HepG2 (cell line): Measurements from ENCODE around the gene SERPINA3. TPM values are rescaled to one million over a fixed set of nuclear protein-coding genes. Genes with fewer than 3 reads are reported as not detected.
A peak's percentile ranks its signal among the peaks of the same experiment; 100 is the strongest.

Experiments used
- CAMTA2 ChIP-seq: sonication (generic); formaldehyde crosslinking; IDR thresholded peaks from 2 replicates; pipeline ENCODE4 v1.4.0; 2020; ENCODE audit warnings: mild to moderate bottlenecking, missing genetic modification reagents, borderline replicate concordance
- HDAC6 ChIP-seq: fragments of 200-600 bp; sonication (generic); IDR thresholded peaks from 2 replicates; pipeline ENCODE4 v1.7.0; 2017; ENCODE audit warnings: mild to moderate bottlenecking, antibody characterized with exemption, low read length, low read depth
- PHF8 ChIP-seq: sonication (generic); formaldehyde crosslinking; IDR thresholded peaks from 2 replicates; pipeline ENCODE4 v1.5.0; 2020; ENCODE audit warnings: missing genetic modification reagents
- REPIN1 ChIP-seq: sonication (generic); formaldehyde crosslinking; IDR thresholded peaks from 2 replicates; pipeline ENCODE4 v1.8.0; 2022; ENCODE audit warnings: missing genetic modification reagents, low read depth, mild to moderate bottlenecking, borderline replicate concordance
- SAP130 ChIP-seq: IDR thresholded peaks from 2 replicates; pipeline ENCODE4 v1.6.1; 2016; ENCODE audit warnings: low read depth
- SRSF1 ChIP-seq: fragments of 200-400 bp; formaldehyde crosslinking; optimal IDR thresholded peaks from 2 replicates; pipeline ENCODE3; 2017; ENCODE audit warnings: mild to moderate bottlenecking, low read depth, low read length, moderate library complexity
- SRY ChIP-seq: sonication (generic); formaldehyde crosslinking; IDR thresholded peaks from 2 replicates; pipeline ENCODE4 v1.8.0; 2022; ENCODE audit warnings: mild to moderate bottlenecking, missing genetic modification reagents
- XRCC5 ChIP-seq: fragments of 200-400 bp; formaldehyde crosslinking; optimal IDR thresholded peaks from 2 replicates; pipeline ENCODE3; 2017; ENCODE audit warnings: mild to moderate bottlenecking, low read length
- ZFP62 ChIP-seq: sonication (generic); formaldehyde crosslinking; IDR thresholded peaks from 2 replicates; pipeline ENCODE4 v1.4.0; 2020; ENCODE audit warnings: missing genetic modification reagents
- ZFY ChIP-seq: sonication (generic); formaldehyde crosslinking; IDR thresholded peaks from 2 replicates; pipeline ENCODE4 v1.4.0; 2020; ENCODE audit warnings: missing genetic modification reagents
- ZIK1 ChIP-seq: sonication (generic); formaldehyde crosslinking; IDR thresholded peaks from 2 replicates; pipeline ENCODE4 v1.5.0; 2020; ENCODE audit warnings: mild to moderate bottlenecking, low read depth, missing genetic modification reagents, borderline replicate concordance
- ZNF382 ChIP-seq: sonication (generic); formaldehyde crosslinking; IDR thresholded peaks from 2 replicates; pipeline ENCODE4 v1.5.0; 2020; ENCODE audit warnings: missing genetic modification reagents, mild to moderate bottlenecking, borderline replicate concordance
- ZNF556 ChIP-seq: sonication (generic); formaldehyde crosslinking; IDR thresholded peaks from 2 replicates; pipeline ENCODE4 v1.4.0; 2020; ENCODE audit warnings: mild to moderate bottlenecking, missing genetic modification reagents, borderline replicate concordance
- ZNF589 ChIP-seq: sonication (generic); formaldehyde crosslinking; conservative IDR thresholded peaks from 2 replicates; pipeline ENCODE4 v1.8.0; 2022; ENCODE audit warnings: mild to moderate bottlenecking, moderate library complexity, missing genetic modification reagents
- ZNF703 ChIP-seq: sonication (generic); formaldehyde crosslinking; IDR thresholded peaks from 2 replicates; pipeline ENCODE4 v1.5.1; 2020; ENCODE audit warnings: missing genetic modification reagents, mild to moderate bottlenecking, moderate library complexity, borderline replicate concordance
- ZNF768 ChIP-seq: sonication (generic); formaldehyde crosslinking; IDR thresholded peaks from 2 replicates; pipeline ENCODE4 v1.4.0; 2020; ENCODE audit warnings: missing genetic modification reagents
- polyA plus RNA-seq, 8 experiments: library from polyadenylated mRNA; depleted of rRNA in 3 of 8; stranded (reverse) in 7 of 8; unstranded in 1 of 8; fragments of >200 nt; fragmentation: Illumina TruSeq in 4 of 8; extraction: Trizol in 4 of 8; gene quantifications; 2 replicates each; pipeline versions ENCODE4 v1.2.1 to v1.2.3, GENCODE V29; 2011 to 2016; ENCODE audit warnings: low read depth in 4 of 8, missing spikeins in 1 of 8, mixed read lengths in 1 of 8; ENCODE audit not compliant: insufficient read depth in 1 of 8
- total RNA-seq, 5 experiments: library from RNA; depleted of rRNA; stranded (reverse); fragments of >200 nt; fragmentation: Illumina TruSeq; extraction: Trizol; gene quantifications; 2 replicates each; pipeline ENCODE4 v1.2.3, GENCODE V29; 2016; ENCODE audit warnings: low read depth in 1 of 5
- TF ChIP-seq, protein P1 (sequence below): sonication (generic); formaldehyde crosslinking; IDR thresholded peaks from 2 replicates; pipeline ENCODE4 v1.5.1; 2020; ENCODE audit warnings: mild to moderate bottlenecking, moderate library complexity, missing genetic modification reagents
- TF ChIP-seq, protein P2 (sequence below): sonication (generic); formaldehyde crosslinking; IDR thresholded peaks from 2 replicates; pipeline ENCODE4 v1.4.0; 2020; ENCODE audit warnings: missing genetic modification reagents
- TF ChIP-seq, protein P3 (sequence below): sonication (generic); formaldehyde crosslinking; IDR thresholded peaks from 2 replicates; pipeline ENCODE4 v1.8.0; 2022; ENCODE audit warnings: mild to moderate bottlenecking, missing genetic modification reagents
- TF ChIP-seq, protein P4 (sequence below): IDR thresholded peaks from 2 replicates; pipeline ENCODE4 v1.6.1; 2016
- TF ChIP-seq, protein P5 (sequence below): sonication (generic); formaldehyde crosslinking; IDR thresholded peaks from 2 replicates; pipeline ENCODE4 v1.4.0; 2020; ENCODE audit warnings: missing genetic modification reagents

The SERPINA3 gene
- total and polyA plus RNA-seq, 2 of the 13 experiments (the other 11 are each of a cell fraction or from before 2014, with no cell fraction given) = 825 to 2,200 TPM

DNA sequence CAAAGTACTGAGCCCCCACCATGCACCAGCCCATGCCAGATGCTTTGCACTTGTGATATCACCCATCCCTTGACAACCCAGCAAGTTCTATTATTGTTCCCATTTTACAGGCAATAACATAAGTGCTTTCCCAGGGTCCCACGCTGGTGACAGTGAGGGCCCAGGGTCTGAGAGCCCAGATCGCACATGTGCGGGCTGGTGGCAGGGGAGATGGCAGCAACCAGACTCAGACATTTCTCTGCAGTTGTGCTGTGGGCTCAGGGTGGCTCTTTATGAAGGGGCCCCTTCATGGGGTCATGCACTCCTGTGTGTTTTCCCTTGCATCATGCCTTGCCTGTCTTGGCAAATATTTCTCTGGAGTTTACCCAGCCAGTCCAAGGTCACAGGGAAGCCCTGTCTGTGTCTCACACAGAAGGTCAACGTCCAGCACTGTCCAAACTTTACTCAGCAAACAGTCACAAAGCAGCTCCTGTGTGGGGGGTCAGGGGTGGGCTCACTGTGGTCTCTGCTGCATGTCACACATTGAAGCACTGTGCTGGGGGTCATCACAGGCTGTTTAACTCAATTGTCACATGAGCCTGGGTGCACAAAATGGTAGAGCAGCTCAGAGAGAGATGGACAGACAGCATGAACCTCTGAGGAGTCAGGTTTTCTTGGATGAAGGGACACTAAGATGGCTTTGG is 18.3 kb upstream of the SERPINA3 start (continued):
- TF ChIP-seq, protein P1, sequence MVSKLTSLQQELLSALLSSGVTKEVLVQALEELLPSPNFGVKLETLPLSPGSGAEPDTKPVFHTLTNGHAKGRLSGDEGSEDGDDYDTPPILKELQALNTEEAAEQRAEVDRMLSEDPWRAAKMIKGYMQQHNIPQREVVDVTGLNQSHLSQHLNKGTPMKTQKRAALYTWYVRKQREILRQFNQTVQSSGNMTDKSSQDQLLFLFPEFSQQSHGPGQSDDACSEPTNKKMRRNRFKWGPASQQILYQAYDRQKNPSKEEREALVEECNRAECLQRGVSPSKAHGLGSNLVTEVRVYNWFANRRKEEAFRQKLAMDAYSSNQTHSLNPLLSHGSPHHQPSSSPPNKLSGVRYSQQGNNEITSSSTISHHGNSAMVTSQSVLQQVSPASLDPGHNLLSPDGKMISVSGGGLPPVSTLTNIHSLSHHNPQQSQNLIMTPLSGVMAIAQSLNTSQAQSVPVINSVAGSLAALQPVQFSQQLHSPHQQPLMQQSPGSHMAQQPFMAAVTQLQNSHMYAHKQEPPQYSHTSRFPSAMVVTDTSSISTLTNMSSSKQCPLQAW = peak; percentile 100
- TF ChIP-seq, protein P2, sequence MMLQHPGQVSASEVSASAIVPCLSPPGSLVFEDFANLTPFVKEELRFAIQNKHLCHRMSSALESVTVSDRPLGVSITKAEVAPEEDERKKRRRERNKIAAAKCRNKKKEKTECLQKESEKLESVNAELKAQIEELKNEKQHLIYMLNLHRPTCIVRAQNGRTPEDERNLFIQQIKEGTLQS (CRISPR knock-in tag) = peak; percentile 99
- peak; percentile 89 for TF ChIP-seq SRY (CRISPR knock-in tag)
- no peak for TF ChIP-seq SRSF1
- TF ChIP-seq REPIN1 (CRISPR knock-in tag) = peak; percentile 99
- TF ChIP-seq, protein P3, sequence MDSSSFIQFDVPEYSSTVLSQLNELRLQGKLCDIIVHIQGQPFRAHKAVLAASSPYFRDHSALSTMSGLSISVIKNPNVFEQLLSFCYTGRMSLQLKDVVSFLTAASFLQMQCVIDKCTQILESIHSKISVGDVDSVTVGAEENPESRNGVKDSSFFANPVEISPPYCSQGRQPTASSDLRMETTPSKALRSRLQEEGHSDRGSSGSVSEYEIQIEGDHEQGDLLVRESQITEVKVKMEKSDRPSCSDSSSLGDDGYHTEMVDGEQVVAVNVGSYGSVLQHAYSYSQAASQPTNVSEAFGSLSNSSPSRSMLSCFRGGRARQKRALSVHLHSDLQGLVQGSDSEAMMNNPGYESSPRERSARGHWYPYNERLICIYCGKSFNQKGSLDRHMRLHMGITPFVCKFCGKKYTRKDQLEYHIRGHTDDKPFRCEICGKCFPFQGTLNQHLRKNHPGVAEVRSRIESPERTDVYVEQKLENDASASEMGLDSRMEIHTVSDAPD (CRISPR knock-in tag) = peak; percentile 95
- peak; percentile 54 for TF ChIP-seq XRCC5
- peak; percentile 100 for TF ChIP-seq ZNF703 (CRISPR knock-in tag)
- peak; percentile 93 for TF ChIP-seq ZNF556 (CRISPR knock-in tag)
- 0 out of 2 replicates have a peak, but pooled peaks have one; percentile 87 for TF ChIP-seq ZNF589 (CRISPR knock-in tag)
- TF ChIP-seq ZFY = no peak; the same call in 1 of the 2 replicates
- no peak for TF ChIP-seq ZNF382 (CRISPR knock-in tag)
- TF ChIP-seq SAP130 (CRISPR knock-in tag) = peak; percentile 98
- TF ChIP-seq ZNF768 (CRISPR knock-in tag) = no peak
- TF ChIP-seq CAMTA2 = no peak; the same call in 1 of the 2 replicates
- TF ChIP-seq HDAC6 = no peak
- TF ChIP-seq, protein P4, sequence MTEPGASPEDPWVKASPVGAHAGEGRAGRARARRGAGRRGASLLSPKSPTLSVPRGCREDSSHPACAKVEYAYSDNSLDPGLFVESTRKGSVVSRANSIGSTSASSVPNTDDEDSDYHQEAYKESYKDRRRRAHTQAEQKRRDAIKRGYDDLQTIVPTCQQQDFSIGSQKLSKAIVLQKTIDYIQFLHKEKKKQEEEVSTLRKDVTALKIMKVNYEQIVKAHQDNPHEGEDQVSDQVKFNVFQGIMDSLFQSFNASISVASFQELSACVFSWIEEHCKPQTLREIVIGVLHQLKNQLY = peak; percentile 96
- peak; percentile 49; the same call in 1 of the 2 replicates for TF ChIP-seq PHF8 (CRISPR knock-in tag)
- TF ChIP-seq, protein P5, sequence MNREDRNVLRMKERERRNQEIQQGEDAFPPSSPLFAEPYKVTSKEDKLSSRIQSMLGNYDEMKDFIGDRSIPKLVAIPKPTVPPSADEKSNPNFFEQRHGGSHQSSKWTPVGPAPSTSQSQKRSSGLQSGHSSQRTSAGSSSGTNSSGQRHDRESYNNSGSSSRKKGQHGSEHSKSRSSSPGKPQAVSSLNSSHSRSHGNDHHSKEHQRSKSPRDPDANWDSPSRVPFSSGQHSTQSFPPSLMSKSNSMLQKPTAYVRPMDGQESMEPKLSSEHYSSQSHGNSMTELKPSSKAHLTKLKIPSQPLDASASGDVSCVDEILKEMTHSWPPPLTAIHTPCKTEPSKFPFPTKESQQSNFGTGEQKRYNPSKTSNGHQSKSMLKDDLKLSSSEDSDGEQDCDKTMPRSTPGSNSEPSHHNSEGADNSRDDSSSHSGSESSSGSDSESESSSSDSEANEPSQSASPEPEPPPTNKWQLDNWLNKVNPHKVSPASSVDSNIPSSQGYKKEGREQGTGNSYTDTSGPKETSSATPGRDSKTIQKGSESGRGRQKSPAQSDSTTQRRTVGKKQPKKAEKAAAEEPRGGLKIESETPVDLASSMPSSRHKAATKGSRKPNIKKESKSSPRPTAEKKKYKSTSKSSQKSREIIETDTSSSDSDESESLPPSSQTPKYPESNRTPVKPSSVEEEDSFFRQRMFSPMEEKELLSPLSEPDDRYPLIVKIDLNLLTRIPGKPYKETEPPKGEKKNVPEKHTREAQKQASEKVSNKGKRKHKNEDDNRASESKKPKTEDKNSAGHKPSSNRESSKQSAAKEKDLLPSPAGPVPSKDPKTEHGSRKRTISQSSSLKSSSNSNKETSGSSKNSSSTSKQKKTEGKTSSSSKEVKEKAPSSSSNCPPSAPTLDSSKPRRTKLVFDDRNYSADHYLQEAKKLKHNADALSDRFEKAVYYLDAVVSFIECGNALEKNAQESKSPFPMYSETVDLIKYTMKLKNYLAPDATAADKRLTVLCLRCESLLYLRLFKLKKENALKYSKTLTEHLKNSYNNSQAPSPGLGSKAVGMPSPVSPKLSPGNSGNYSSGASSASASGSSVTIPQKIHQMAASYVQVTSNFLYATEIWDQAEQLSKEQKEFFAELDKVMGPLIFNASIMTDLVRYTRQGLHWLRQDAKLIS (CRISPR knock-in tag) = no peak
- TF ChIP-seq ZIK1 (CRISPR knock-in tag) = no peak
- no peak for TF ChIP-seq ZFP62 (CRISPR knock-in tag)
